ENCODE data around the gene CDH24. TPM values are rescaled to one million over a fixed set of nuclear protein-coding genes. Genes with fewer than 3 reads are reported as not detected.
A peak's percentile ranks its signal among the peaks of the same experiment; 100 is the strongest.

The CDH24 gene
- total RNA-seq, 3 donors from 2014 or later = 2.7 to 4.8 (median 4.4) TPM

DNA sequence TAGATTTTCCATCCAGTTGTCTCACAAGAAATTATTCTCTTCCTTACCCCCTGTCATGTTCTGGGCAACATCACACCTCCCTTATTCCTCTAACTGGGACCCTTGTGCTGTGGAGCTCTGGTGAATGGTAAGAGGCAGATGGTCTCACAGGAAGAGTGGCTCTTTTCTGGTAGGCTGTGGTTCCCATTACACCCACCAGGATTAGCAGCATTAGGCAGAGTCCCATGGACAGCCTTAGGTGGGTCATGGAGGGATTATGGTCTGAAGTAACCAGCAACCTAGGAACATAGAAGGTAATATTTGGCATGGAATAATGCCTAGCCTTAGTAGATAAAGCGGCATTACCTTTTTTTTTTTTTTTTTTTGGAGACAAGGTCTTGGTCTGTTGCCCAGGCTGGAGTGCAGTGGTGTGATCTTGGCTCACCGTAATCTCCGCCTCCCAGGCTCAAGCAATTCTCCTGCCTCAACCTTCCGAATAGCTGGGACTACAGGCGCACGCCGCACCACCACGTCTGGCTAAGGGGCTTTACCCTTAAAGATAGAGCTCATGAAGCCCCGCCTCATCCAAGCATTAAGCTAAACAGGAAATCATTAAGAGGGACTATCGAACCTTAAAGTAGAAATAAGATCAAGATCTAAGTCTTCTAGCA, 42.0 kb upstream of the CDH24 start:
- Histone ChIP-seq H3K4me3 (no peak overlapping the region), H3K36me3 (ENCODE audit: low read depth) (peaks cover 6% of the 10 kb centered on the region), H3K4me1 (ENCODE audit: low read depth) (peaks cover 18% of the 10 kb centered on the region), H3K9me3 (no peaks in the 10 kb centered on the region)
- ATAC-seq = no peak
- no peak for DNase-seq
- TF ChIP-seq, protein P1, sequence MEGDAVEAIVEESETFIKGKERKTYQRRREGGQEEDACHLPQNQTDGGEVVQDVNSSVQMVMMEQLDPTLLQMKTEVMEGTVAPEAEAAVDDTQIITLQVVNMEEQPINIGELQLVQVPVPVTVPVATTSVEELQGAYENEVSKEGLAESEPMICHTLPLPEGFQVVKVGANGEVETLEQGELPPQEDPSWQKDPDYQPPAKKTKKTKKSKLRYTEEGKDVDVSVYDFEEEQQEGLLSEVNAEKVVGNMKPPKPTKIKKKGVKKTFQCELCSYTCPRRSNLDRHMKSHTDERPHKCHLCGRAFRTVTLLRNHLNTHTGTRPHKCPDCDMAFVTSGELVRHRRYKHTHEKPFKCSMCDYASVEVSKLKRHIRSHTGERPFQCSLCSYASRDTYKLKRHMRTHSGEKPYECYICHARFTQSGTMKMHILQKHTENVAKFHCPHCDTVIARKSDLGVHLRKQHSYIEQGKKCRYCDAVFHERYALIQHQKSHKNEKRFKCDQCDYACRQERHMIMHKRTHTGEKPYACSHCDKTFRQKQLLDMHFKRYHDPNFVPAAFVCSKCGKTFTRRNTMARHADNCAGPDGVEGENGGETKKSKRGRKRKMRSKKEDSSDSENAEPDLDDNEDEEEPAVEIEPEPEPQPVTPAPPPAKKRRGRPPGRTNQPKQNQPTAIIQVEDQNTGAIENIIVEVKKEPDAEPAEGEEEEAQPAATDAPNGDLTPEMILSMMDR (IDR thresholded peaks at IDR 0.05) = no peak
- intact Hi-C loops (cut with DNase I, micrococcal nuclease) = loop anchor here in 1 of 2 donors (10.0 kb wide), 1 partner anchor 185 kb away; the partner anchor contains the start of gene HOMEZ

GRCh38 chr14:23097786-23098185, 40.5 kb upstream of the CDH24 start:
- H3K4me1 ChIP-seq (ENCODE audit: low read depth) = peaks cover 28% of the 10 kb centered on the region
- no peak overlapping the region for H3K4me3 ChIP-seq
- TF ChIP-seq, protein P1 (IDR thresholded peaks at IDR 0.05) = no peak
- no peak for ATAC-seq
- no peaks in the 10 kb centered on the region for H3K9me3 ChIP-seq
- peaks cover 6% of the 10 kb centered on the region for H3K36me3 ChIP-seq (ENCODE audit: low read depth)
- DNase-seq = no peak
- intact Hi-C loops (cut with DNase I, micrococcal nuclease) = loop anchor here in 1 of 2 donors (10.0 kb wide), 1 partner anchor 187 kb away; the partner anchor contains the start of gene HOMEZ

- peak in 2 of 3 donors; percentile 96 to 100 for DNase-seq
- H3K4me3 ChIP-seq = peak within 1 kb of the TSS; percentile 88
- peak; percentile 93 for ATAC-seq
- H3K4me1 ChIP-seq (ENCODE audit: low read depth) = peaks cover 30% of the 10 kb centered on the region
- TF ChIP-seq, protein P1 (IDR thresholded peaks at IDR 0.05) = no peak
- H3K9me3 ChIP-seq = no peaks in the 10 kb centered on the region
- peaks cover 6% of the 10 kb centered on the region for H3K36me3 ChIP-seq (ENCODE audit: low read depth)
- intact Hi-C loops (cut with DNase I, micrococcal nuclease) = loop anchor here in 1 of 2 donors (10.0 kb wide), 1 partner anchor 189 kb away; the partner anchor contains the start of gene HOMEZ
These were observed 38.1 kb upstream of the CDH24 start, which contains the start of gene C14orf119 for GRCh38 chr14:23095196-23096108. C14orf119 (plus strand) TSS chr14:23095505; CDS start chr14:23097659, 2,154 bp downstream.

DNA sequence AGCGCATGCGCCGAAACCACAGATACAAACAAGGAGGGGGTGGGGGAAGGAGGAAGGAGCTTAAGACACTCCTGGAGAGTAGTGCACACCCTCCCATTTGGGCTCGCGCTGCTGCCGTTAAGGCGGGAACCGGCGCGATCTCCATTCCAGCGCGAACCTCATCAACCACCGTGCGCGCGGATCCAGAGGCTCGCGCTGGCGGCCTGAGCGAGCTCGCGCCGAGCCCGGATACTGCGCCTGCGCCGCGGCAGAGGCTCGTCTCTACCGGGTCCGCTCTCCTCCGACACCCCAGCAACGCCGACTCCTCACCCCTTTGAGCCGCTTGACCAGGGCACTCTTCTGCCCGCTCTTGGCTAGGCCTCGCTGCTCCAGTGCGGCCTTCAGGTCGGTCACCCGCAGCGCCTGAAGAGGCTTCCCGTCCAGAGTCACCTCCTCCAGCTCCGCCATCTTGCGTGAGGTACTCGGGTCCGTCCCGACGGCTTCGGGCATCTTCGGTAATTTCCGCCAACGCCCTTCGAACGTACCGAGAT, 37.4 kb upstream of the CDH24 start, which contains the start of gene ACIN1:
Gene ACIN1 (minus strand): TSS at position 471 of the 530 bp plus-strand sequence. CDS start 24 bp downstream, at position 447.
- Histone ChIP-seq H3K9me3 (no peaks in the 10 kb centered on the region), H3K4me3 (peak within 1 kb of the TSS; percentile 88), H3K4me1 (ENCODE audit: low read depth) (peaks cover 30% of the 10 kb centered on the region), H3K36me3 (ENCODE audit: low read depth) (peaks cover 6% of the 10 kb centered on the region)
- TF ChIP-seq, protein P1 (IDR thresholded peaks at IDR 0.05) = no peak
- DNase-seq (peak; percentile 79 to 99 (median 99)), ATAC-seq (peak; percentile 63)
- intact Hi-C loops (cut with DNase I, micrococcal nuclease) = loop anchor here in 1 of 2 donors (10.0 kb wide), 1 partner anchor 190 kb away; the partner anchor contains the start of gene HOMEZ

DNA sequence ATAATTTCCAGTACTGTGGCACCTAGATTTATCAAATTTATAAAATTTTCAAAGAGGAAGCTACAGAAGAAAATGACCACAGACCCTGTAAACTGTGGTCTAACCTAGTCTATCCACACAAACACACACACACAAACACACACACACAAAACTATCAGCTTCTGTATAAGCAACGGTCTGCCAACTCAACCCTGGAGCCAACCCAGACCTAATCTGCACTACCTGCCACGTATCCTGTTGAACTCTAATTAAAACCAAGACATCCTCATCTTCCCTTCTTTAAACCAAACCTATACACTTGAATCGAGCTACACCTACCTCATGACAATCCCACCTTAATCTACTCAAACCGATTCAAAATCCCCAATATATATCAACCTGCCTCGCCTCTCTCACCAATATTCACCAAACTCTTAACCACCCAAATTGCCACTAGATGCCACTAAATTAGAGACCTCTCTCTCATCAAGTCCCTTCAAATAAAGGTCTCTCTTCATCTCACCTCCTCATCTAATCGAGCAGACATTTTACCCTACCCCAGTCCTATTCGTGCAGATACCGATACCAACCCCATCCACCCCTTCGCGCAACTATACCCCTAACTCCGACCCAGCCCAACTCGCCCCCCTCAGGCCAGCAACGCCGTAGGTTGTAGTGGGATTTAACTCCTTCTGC, 36.8 kb upstream of the CDH24 start:
- Histone ChIP-seq H3K4me1 (ENCODE audit: low read depth) (peaks cover 30% of the 10 kb centered on the region), H3K9me3 (no peaks in the 10 kb centered on the region), H3K4me3 (peak overlapping the region; percentile 88), H3K36me3 (ENCODE audit: low read depth) (peaks cover 6% of the 10 kb centered on the region)
- intact Hi-C loops (cut with DNase I, micrococcal nuclease) = loop anchor here in 1 of 2 donors (10.0 kb wide), 1 partner anchor 191 kb away; the partner anchor contains the start of gene HOMEZ
- ATAC-seq (no peak), DNase-seq (no peak)
- TF ChIP-seq, protein P1 (IDR thresholded peaks at IDR 0.05) = no peak
